ENCODE data around the gene EFNB3. TPM values are rescaled to one million over a fixed set of nuclear protein-coding genes. Genes with fewer than 3 reads are reported as not detected.

Gene EFNB3
- total RNA-seq, 2 experiments from 2014 or later = 0.15 TPM; not detected in 1

DNA sequence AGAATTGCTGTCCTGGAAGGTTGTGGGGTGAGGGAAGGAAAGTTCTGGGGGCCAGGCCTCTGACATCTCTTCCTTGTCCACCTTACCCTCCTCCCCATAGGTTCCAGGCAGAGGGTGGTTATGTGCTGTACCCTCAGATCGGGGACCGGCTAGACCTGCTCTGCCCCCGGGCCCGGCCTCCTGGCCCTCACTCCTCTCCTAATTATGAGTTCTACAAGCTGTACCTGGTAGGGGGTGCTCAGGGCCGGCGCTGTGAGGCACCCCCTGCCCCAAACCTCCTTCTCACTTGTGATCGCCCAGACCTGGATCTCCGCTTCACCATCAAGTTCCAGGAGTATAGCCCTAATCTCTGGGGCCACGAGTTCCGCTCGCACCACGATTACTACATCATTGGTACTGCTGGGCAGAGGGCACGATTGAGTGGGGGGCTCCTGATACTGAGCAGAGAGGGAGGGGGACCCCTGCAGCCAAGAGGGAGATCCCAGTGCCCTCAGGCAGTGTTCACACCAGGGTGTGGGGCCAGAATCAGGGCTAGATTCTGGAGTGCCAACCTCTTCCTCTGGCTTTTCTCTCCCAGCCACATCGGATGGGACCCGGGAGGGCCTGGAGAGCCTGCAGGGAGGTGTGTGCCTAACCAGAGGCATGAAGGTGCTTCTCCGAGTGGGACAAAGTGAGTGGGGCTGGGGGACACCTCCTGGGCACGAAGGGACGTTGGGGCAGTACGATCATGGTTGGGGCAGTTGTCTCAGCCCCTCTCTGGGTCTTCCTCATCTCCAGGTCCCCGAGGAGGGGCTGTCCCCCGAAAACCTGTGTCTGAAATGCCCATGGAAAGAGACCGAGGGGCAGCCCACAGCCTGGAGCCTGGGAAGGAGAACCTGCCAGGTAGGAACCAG is 3.1 kb downstream of the EFNB3 start:
- ChIA-PET POLR2A (interaction anchor here (0.7 kb wide), 1 partner anchor 18 kb away, joined by 3 read pairs; no protein-coding TSS in a partner anchor), CTCF (ENCODE audit: unreplicated experiment) (interaction anchor here (0.6 kb wide), 1 partner anchor 123 kb away, joined by 3 read pairs; no protein-coding TSS in a partner anchor)
- Histone ChIP-seq H3K4me2 (ENCODE audit: low read length) (no peak overlapping the region), H3K36me3 (ENCODE audit: insufficient read depth, low read length) (no peaks in the 10 kb centered on the region), H3K9me3 (ENCODE audit: low read length) (no peaks in the 10 kb centered on the region), H3K9me2 (ENCODE audit: insufficient read depth, low read length) (0 out of 2 replicates have a peak, but pooled peaks cover 4% of the 10 kb centered on the region), H3K4me1 (ENCODE audit: insufficient read depth, low read length, poor library complexity, severe bottlenecking) (peaks cover 10% of the 10 kb centered on the region), H2AFZ (ENCODE audit: low read length) (no peak overlapping the region), H3K79me2 (ENCODE audit: insufficient read depth, low read depth, low read length) (no peaks in the 10 kb centered on the region), H4K20me1 (ENCODE audit: insufficient read depth, low read length) (no peaks in the 10 kb centered on the region; the same call in 1 of the 2 replicates), H3K4me3 (ENCODE audit: low read depth, low read length, poor library complexity, severe bottlenecking) (no peak overlapping the region), H3K27ac (ENCODE audit: low read depth, low read length, poor library complexity, severe bottlenecking) (no peak overlapping the region)
- TF ChIP-seq, protein P1, sequence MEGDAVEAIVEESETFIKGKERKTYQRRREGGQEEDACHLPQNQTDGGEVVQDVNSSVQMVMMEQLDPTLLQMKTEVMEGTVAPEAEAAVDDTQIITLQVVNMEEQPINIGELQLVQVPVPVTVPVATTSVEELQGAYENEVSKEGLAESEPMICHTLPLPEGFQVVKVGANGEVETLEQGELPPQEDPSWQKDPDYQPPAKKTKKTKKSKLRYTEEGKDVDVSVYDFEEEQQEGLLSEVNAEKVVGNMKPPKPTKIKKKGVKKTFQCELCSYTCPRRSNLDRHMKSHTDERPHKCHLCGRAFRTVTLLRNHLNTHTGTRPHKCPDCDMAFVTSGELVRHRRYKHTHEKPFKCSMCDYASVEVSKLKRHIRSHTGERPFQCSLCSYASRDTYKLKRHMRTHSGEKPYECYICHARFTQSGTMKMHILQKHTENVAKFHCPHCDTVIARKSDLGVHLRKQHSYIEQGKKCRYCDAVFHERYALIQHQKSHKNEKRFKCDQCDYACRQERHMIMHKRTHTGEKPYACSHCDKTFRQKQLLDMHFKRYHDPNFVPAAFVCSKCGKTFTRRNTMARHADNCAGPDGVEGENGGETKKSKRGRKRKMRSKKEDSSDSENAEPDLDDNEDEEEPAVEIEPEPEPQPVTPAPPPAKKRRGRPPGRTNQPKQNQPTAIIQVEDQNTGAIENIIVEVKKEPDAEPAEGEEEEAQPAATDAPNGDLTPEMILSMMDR (conservative IDR thresholded peaks at IDR 0.05; ENCODE audit: low read length) = no peak
- TF ChIP-seq EZH2phosphoT487 (IDR thresholded peaks at IDR 0.05; ENCODE audit: borderline replicate concordance, low read depth, low read length) = no peak
- BruUV-seq (replicated peaks) = no TSS peak
- intact Hi-C loops (cut with micrococcal nuclease; ENCODE audit: unreplicated experiment) = no loop called here
- no peak for DNase-seq (ENCODE audit: low spot score)

DNA sequence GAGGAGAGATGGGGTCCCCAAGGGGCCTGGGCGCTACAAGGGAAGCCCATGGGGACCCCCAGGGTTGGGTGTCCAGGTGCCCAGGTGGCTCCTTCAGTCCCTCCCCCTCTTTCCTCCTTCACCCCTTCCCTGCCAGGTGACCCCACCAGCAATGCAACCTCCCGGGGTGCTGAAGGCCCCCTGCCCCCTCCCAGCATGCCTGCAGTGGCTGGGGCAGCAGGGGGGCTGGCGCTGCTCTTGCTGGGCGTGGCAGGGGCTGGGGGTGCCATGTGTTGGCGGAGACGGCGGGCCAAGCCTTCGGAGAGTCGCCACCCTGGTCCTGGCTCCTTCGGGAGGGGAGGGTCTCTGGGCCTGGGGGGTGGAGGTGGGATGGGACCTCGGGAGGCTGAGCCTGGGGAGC is 4.0 kb downstream of the EFNB3 start:
- Histone ChIP-seq H3K36me3 (ENCODE audit: insufficient read depth, low read length) (no peaks in the 10 kb centered on the region), H3K9me2 (ENCODE audit: insufficient read depth, low read length) (0 out of 2 replicates have a peak, but pooled peaks cover 4% of the 10 kb centered on the region), H3K79me2 (ENCODE audit: insufficient read depth, low read depth, low read length) (no peaks in the 10 kb centered on the region), H3K4me2 (ENCODE audit: low read length) (no peak overlapping the region), H3K9me3 (ENCODE audit: low read length) (no peaks in the 10 kb centered on the region), H3K4me3 (ENCODE audit: low read depth, low read length, poor library complexity, severe bottlenecking) (no peak overlapping the region), H4K20me1 (ENCODE audit: insufficient read depth, low read length) (no peaks in the 10 kb centered on the region; the same call in 1 of the 2 replicates), H3K4me1 (ENCODE audit: insufficient read depth, low read length, poor library complexity, severe bottlenecking) (peaks cover 10% of the 10 kb centered on the region), H2AFZ (ENCODE audit: low read length) (no peak overlapping the region), H3K27ac (ENCODE audit: low read depth, low read length, poor library complexity, severe bottlenecking) (no peak overlapping the region)
- BruUV-seq (replicated peaks) = no TSS peak
- no peak for DNase-seq (ENCODE audit: low spot score)
- intact Hi-C loops (cut with micrococcal nuclease; ENCODE audit: unreplicated experiment) = no loop called here
- POLR2A ChIA-PET = interaction anchor here (0.6 kb wide), 1 partner anchor 12 kb away, joined by 7 read pairs; no protein-coding TSS in a partner anchor
- TF ChIP-seq, protein P1 (conservative IDR thresholded peaks at IDR 0.05; ENCODE audit: low read length) = no peak
- no peak for TF ChIP-seq EZH2phosphoT487 (IDR thresholded peaks at IDR 0.05; ENCODE audit: borderline replicate concordance, low read depth, low read length)
- CTCF ChIA-PET (ENCODE audit: unreplicated experiment) = no interaction called here

All from OCI-LY7 (cell line).